HCT116 (cell line): ENCODE data around the gene C1orf159. TPM values are rescaled to one million over a fixed set of nuclear protein-coding genes. Genes with fewer than 3 reads are reported as not detected.

Experiments used
- ATAC-seq: fragments of 200-7000 bp; cut with Tn5 transposase; 2 replicates; pipeline ENCODE4 v1.9.1; 2020; ENCODE audit warnings: mild to moderate bottlenecking, moderate library complexity
- BruUV-seq: library from RNA; stranded (reverse); fragments of 400-500 nt; replicated peaks from 2 replicates; lab custom pipeline; 2021; lab: Mats Ljungman, UMichigan
- CTCF ChIA-PET: fragments of 300-600 bp; sonication (Branson Sonifier 250); formaldehyde crosslinking; loops from one replicate; lab custom pipeline; 2021; ENCODE audit warnings: antibody characterized with exemption; lab: Charles Lee
- POLR2A ChIA-PET: fragments of 300-600, 350-600 bp; sonication (Branson Sonifier 250); formaldehyde crosslinking; loops from one replicate; lab custom pipeline; 2021; ENCODE audit warnings: antibody characterized with exemption; lab: Charles Lee
- RAD21 ChIA-PET, 2 experiments: fragments of 300-600 bp; sonication (Branson Sonifier 250); formaldehyde crosslinking; loops; one replicate each; lab custom pipeline; 2023; ENCODE audit warnings: low total read pairs in 2 of 2; ENCODE audit not compliant: uncharacterized antibody in 2 of 2, unreplicated experiment in 2 of 2, low non-redundant PET in 1 of 2; lab: Charles Lee
- DNase-seq: peaks from one replicate; pipeline ENCODE4 v3.0.0-alpha.2; 2010; ENCODE audit warnings: low read depth, low spot score
- H2AFZ ChIP-seq: fragments of 200-600 bp; shearing (Covaris generic), sonication (generic); 2 replicates; pipeline ENCODE4 v1.6.1; 2017; ENCODE audit warnings: low read depth, mixed run types, mixed read lengths, antibody characterized with exemption, low read length; ENCODE audit not compliant: poor library complexity, severe bottlenecking
- H3K27ac ChIP-seq: 2 replicates; pipeline ENCODE4 v1.5.1; 2012; ENCODE audit warnings: low read depth, low read length
- H3K27me3 ChIP-seq: fragments of 200-600 bp; sonication (generic); 2 replicates; pipeline ENCODE4 v1.6.1; 2016; ENCODE audit warnings: mixed run types, low read length, mixed read lengths; ENCODE audit not compliant: insufficient read depth
- H3K36me3 ChIP-seq, 2 experiments: fragments of 200-500 bp in 1 of 2; fragments of 200-600 bp in 1 of 2; sonication (Bioruptor generic) in 1 of 2; sonication (generic) in 1 of 2; 2 replicates each; pipeline versions ENCODE4 v1.5.1 to v1.6.1; 2014 to 2016; ENCODE audit warnings: low read length in 2 of 2, inconsistent platforms in 1 of 2, mixed read lengths in 1 of 2, mixed run types in 1 of 2; ENCODE audit not compliant: insufficient read depth in 2 of 2, control insufficient read depth in 1 of 2
- H3K4me1 ChIP-seq, 2 experiments: fragments of 200-600 bp in 1 of 2; sonication (generic) in 1 of 2; 2 replicates each; pipeline versions ENCODE4 v1.5.1 to v1.6.1; 2012 to 2017; ENCODE audit warnings: low read length in 2 of 2, inconsistent platforms in 1 of 2, mild to moderate bottlenecking in 1 of 2, mixed read lengths in 1 of 2, mixed run types in 1 of 2, moderate library complexity in 1 of 2; ENCODE audit not compliant: insufficient read depth in 2 of 2, control insufficient read depth in 1 of 2
- H3K4me2 ChIP-seq: fragments of 200-600 bp; sonication (generic); 2 replicates; pipeline ENCODE4 v1.6.1; 2017; ENCODE audit warnings: mixed run types, low read length, mixed read lengths
- H3K4me3 ChIP-seq, 2 experiments: fragments of 200-600 bp in 1 of 2; sonication (generic) in 1 of 2; replicated peaks in 1 of 2; 2 replicates each; pipeline ENCODE4 v1.5.1; 2011 to 2016; ENCODE audit warnings: low read length in 2 of 2, control low read depth in 1 of 2, low read depth in 1 of 2, mild to moderate bottlenecking in 1 of 2, mixed read lengths in 1 of 2, mixed run types in 1 of 2
- H3K79me2 ChIP-seq: fragments of 200-600 bp; sonication (generic); 2 replicates; pipeline ENCODE4 v1.6.1; 2017; ENCODE audit warnings: mild to moderate bottlenecking, mixed run types, low read length, moderate library complexity, mixed read lengths; ENCODE audit not compliant: insufficient read depth
- H3K9ac ChIP-seq: fragments of 200-600 bp; sonication (generic); 2 replicates; pipeline ENCODE4 v1.6.1; 2016; ENCODE audit warnings: low read length, mixed read lengths
- H3K9me2 ChIP-seq: fragments of 200-600 bp; sonication (generic), shearing (Covaris generic); 2 replicates; pipeline ENCODE4 v1.6.1; 2017; ENCODE audit warnings: mixed run types, mild to moderate bottlenecking, moderate library complexity; ENCODE audit not compliant: insufficient read depth
- H3K9me3 ChIP-seq, 2 experiments: fragments of 200-500 bp in 1 of 2; fragments of 200-600 bp in 1 of 2; sonication (Bioruptor generic) in 1 of 2; sonication (generic) in 1 of 2; 2 replicates each; pipeline ENCODE4 v1.6.1; 2014 to 2017; ENCODE audit warnings: low read length in 2 of 2, mixed read lengths in 2 of 2, inconsistent platforms in 1 of 2, low read depth in 1 of 2, mild to moderate bottlenecking in 1 of 2, mixed run types in 1 of 2, moderate library complexity in 1 of 2; ENCODE audit not compliant: control insufficient read depth in 1 of 2, insufficient read depth in 1 of 2
- H4K20me1 ChIP-seq: fragments of 200-600 bp; sonication (generic), shearing (Covaris generic); 2 replicates; pipeline ENCODE4 v1.6.1; 2017; ENCODE audit warnings: mixed run types, mild to moderate bottlenecking, moderate library complexity; ENCODE audit not compliant: insufficient read depth
- CBX3 ChIP-seq: IDR thresholded peaks from 2 replicates; pipeline ENCODE4 v1.6.1; 2012; ENCODE audit warnings: low read depth
- ELF1 ChIP-seq: IDR thresholded peaks from 2 replicates; pipeline ENCODE4 v1.6.1; 2012; ENCODE audit warnings: low read depth, borderline replicate concordance
- EZH2 ChIP-seq: fragments of 200-600 bp; sonication (generic); IDR thresholded peaks from 2 replicates; pipeline ENCODE4 v1.6.1; 2017; ENCODE audit warnings: antibody characterized with exemption, mixed run types
- JUND ChIP-seq: IDR thresholded peaks from 2 replicates; pipeline ENCODE4 v1.6.1; 2012
- MAX ChIP-seq: IDR thresholded peaks from 2 replicates; pipeline ENCODE4 v1.6.1; 2012
- POLR2A ChIP-seq: IDR thresholded peaks from 2 replicates; pipeline ENCODE4 v1.7.0; 2011; ENCODE audit warnings: borderline replicate concordance; ENCODE audit not compliant: insufficient read depth, insufficient read length; ENCODE audit errors: extremely low read depth
- POLR2AphosphoS5 ChIP-seq: IDR thresholded peaks from 2 replicates; pipeline ENCODE4 v1.6.1; 2011; ENCODE audit warnings: mild to moderate bottlenecking, low read depth, low read length, moderate library complexity
- RAD21 ChIP-seq: IDR thresholded peaks from 2 replicates; pipeline ENCODE4 v1.6.1; 2012; ENCODE audit warnings: low read depth, mild to moderate bottlenecking
- SIN3A ChIP-seq: IDR thresholded peaks from 2 replicates; pipeline ENCODE4 v1.6.1; 2012; ENCODE audit warnings: low read depth
- SP1 ChIP-seq: IDR thresholded peaks from 2 replicates; pipeline ENCODE4 v1.6.1; 2012; ENCODE audit warnings: low read depth
- YY1 ChIP-seq: IDR thresholded peaks from 2 replicates; pipeline ENCODE4 v1.6.1; 2011; ENCODE audit warnings: low read length, low read depth, moderate library complexity, mild to moderate bottlenecking; ENCODE audit not compliant: insufficient replicate concordance; ENCODE audit errors: extremely low read depth
- ZNF274 ChIP-seq: fragments of 200-500 bp; sonication (Bioruptor generic); IDR thresholded peaks from 2 replicates; pipeline ENCODE4 v1.6.1; 2014; ENCODE audit warnings: mild to moderate bottlenecking, low read depth, low read length, inconsistent platforms
- intact Hi-C: fragments of 100-400 bp; cut with micrococcal nuclease; formaldehyde crosslinking; loops from 2 replicates; pipeline ENCODE4 v1.10.0; 2022
- total RNA-seq: library from RNA; stranded (reverse); gene quantifications from one replicate; pipeline ENCODE4 v1.2.1, GENCODE V29; 2021; ENCODE audit not compliant: unreplicated experiment
- TF ChIP-seq, protein P1 (sequence below): IDR thresholded peaks from 2 replicates; pipeline ENCODE4 v1.6.1; 2012; ENCODE audit warnings: low read depth
- TF ChIP-seq, protein P2 (sequence below), 3 experiments: fragments of 200-600 bp in 1 of 3; sonication (generic) in 1 of 3; IDR thresholded peaks in 2 of 3; conservative IDR thresholded peaks in 1 of 3; 2 replicates each; pipeline ENCODE4 v1.5.1; 2012 to 2017; ENCODE audit warnings: low read depth in 2 of 3, low read length in 2 of 3, antibody characterized with exemption in 1 of 3, borderline replicate concordance in 1 of 3, control low read depth in 1 of 3, mild to moderate bottlenecking in 1 of 3, mixed read lengths in 1 of 3, mixed run types in 1 of 3, moderate library complexity in 1 of 3; ENCODE audit not compliant: insufficient read depth in 1 of 3

Gene C1orf159
- total RNA-seq, 1 experiment from 2014 or later, result 22.7 TPM

- intact Hi-C loops, result no loop called here
- Histone ChIP-seq H3K4me2 (no peak overlapping the region), H3K27me3 (no peaks in the 10 kb centered on the region), H3K36me3 (peaks cover 0 to 10% of the 10 kb centered on the region in 2 experiments; a peak in 2 of 4 replicates), H3K9ac (no peak overlapping the region), H4K20me1 (no peaks in the 10 kb centered on the region), H3K27ac (no peak overlapping the region), H3K4me1 (peaks cover 3 to 4% of the 10 kb centered on the region in 2 experiments; a peak in 3 of 4 replicates), H3K9me2 (no peaks in the 10 kb centered on the region), H3K4me3 (no peak overlapping the region), H3K9me3 (no peaks in the 10 kb centered on the region), H3K79me2 (peaks cover 72% of the 10 kb centered on the region), H2AFZ (no peak overlapping the region)
- BruUV-seq, result no TSS peak
- DNase-seq, result no peak
- no peak for TF ChIP-seq SP1
- no peak for ATAC-seq
- POLR2A ChIA-PET, result interaction anchor here (1.4 kb wide), 1 partner anchor 35 kb away, joined by 3 read pairs; the partner anchor contains the start of gene RNF223
- CTCF ChIA-PET, result no interaction called here
- RAD21 ChIA-PET, result no interaction called here
Measured at GRCh38 chr1:1109743-1110142, 6.1 kb downstream of the C1orf159 start.

GRCh38 chr1:1106510-1107221 is 9.2 kb downstream of the C1orf159 start:
- H3K27me3 ChIP-seq, result no peaks in the 10 kb centered on the region
- DNase-seq (no peak), ATAC-seq (no peak)
- H3K27ac ChIP-seq, result no peak overlapping the region
- CTCF ChIA-PET, result no interaction called here
- H3K4me2 ChIP-seq, result no peak overlapping the region
- no peak overlapping the region for H3K4me3 ChIP-seq
- RAD21 ChIA-PET, result no interaction called here
- H4K20me1 ChIP-seq, result no peaks in the 10 kb centered on the region
- no peaks in the 10 kb centered on the region for H3K9me3 ChIP-seq
- no TSS peak for BruUV-seq
- peaks cover 47% of the 10 kb centered on the region for H3K79me2 ChIP-seq
- POLR2A ChIA-PET, result interaction anchor here (1.0 to 1.3 kb wide), 2 partner anchors 9 to 89 kb away, joined by 4 read pairs; partner anchors contain the start of gene C1orf159
- no peak overlapping the region for H2AFZ ChIP-seq
- no peaks in the 10 kb centered on the region for H3K4me1 ChIP-seq
- H3K9ac ChIP-seq, result no peak overlapping the region
- no peaks in the 10 kb centered on the region for H3K9me2 ChIP-seq
- intact Hi-C loops, result no loop called here
- H3K36me3 ChIP-seq, result no peaks in the 10 kb centered on the region
- TF ChIP-seq, protein P1, sequence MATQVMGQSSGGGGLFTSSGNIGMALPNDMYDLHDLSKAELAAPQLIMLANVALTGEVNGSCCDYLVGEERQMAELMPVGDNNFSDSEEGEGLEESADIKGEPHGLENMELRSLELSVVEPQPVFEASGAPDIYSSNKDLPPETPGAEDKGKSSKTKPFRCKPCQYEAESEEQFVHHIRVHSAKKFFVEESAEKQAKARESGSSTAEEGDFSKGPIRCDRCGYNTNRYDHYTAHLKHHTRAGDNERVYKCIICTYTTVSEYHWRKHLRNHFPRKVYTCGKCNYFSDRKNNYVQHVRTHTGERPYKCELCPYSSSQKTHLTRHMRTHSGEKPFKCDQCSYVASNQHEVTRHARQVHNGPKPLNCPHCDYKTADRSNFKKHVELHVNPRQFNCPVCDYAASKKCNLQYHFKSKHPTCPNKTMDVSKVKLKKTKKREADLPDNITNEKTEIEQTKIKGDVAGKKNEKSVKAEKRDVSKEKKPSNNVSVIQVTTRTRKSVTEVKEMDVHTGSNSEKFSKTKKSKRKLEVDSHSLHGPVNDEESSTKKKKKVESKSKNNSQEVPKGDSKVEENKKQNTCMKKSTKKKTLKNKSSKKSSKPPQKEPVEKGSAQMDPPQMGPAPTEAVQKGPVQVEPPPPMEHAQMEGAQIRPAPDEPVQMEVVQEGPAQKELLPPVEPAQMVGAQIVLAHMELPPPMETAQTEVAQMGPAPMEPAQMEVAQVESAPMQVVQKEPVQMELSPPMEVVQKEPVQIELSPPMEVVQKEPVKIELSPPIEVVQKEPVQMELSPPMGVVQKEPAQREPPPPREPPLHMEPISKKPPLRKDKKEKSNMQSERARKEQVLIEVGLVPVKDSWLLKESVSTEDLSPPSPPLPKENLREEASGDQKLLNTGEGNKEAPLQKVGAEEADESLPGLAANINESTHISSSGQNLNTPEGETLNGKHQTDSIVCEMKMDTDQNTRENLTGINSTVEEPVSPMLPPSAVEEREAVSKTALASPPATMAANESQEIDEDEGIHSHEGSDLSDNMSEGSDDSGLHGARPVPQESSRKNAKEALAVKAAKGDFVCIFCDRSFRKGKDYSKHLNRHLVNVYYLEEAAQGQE, result no peak
- TF ChIP-seq JUND (no peak), SP1 (no peak), SIN3A (no peak), POLR2A (no peak), RAD21 (no peak), YY1 (no peak), ELF1 (no peak), EZH2 (no peak), ZNF274 (no peak), POLR2AphosphoS5 (no peak), CBX3 (no peak), MAX (no peak)
- TF ChIP-seq, protein P2, sequence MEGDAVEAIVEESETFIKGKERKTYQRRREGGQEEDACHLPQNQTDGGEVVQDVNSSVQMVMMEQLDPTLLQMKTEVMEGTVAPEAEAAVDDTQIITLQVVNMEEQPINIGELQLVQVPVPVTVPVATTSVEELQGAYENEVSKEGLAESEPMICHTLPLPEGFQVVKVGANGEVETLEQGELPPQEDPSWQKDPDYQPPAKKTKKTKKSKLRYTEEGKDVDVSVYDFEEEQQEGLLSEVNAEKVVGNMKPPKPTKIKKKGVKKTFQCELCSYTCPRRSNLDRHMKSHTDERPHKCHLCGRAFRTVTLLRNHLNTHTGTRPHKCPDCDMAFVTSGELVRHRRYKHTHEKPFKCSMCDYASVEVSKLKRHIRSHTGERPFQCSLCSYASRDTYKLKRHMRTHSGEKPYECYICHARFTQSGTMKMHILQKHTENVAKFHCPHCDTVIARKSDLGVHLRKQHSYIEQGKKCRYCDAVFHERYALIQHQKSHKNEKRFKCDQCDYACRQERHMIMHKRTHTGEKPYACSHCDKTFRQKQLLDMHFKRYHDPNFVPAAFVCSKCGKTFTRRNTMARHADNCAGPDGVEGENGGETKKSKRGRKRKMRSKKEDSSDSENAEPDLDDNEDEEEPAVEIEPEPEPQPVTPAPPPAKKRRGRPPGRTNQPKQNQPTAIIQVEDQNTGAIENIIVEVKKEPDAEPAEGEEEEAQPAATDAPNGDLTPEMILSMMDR (IDR thresholded peaks at IDR 0.05 in 2 of 3, conservative IDR thresholded peaks at IDR 0.05 in 1 of 3; ENCODE audit: borderline replicate concordance in 1 of 3, insufficient read depth in 1 of 3, low read depth in 2 of 3, low read length in 2 of 3), result no peak
